SKM-1 (cell line): ENCODE measurements around the gene CRBN.

ENCODE experiments used
- DNase-seq: peaks from one replicate; lab custom pipeline; 2025; ENCODE audit not compliant: unreplicated experiment; lab: John Stamatoyannopoulos, UW

The CRBN gene

GRCh38 chr3:3113042-3113709, 66.3 kb downstream of the CRBN start:
- DNase-seq, result no peak

GRCh38 chr3:3110749-3111361, 68.6 kb downstream of the CRBN start:
- DNase-seq, result no peak

- no peak for DNase-seq
These were observed 69.2 kb downstream of the CRBN start, which contains the start of gene IL5RA for GRCh38 chr3:3110299-3110630. Gene IL5RA (minus strand): TSS chr3:3110374. CDS start chr3:3104984, 5,390 bp downstream.

GRCh38 chr3:3109407-3110298, 69.8 kb downstream of the CRBN start:
- DNase-seq, result no peak

- no peak for DNase-seq
These were observed 71.6 kb downstream of the CRBN start for GRCh38 chr3:3107858-3108257.

GRCh38 chr3:3107181-3107580, 72.3 kb downstream of the CRBN start:
- no peak for DNase-seq

GRCh38 chr3:3105815-3106214, 73.7 kb downstream of the CRBN start:
- DNase-seq, result no peak

GRCh38 chr3:3105246-3105645, 74.2 kb downstream of the CRBN start:
- no peak for DNase-seq

- DNase-seq, result no peak
These were observed 76.7 kb downstream of the CRBN start for GRCh38 chr3:3102751-3103150.

GRCh38 chr3:3101660-3102458, 77.6 kb downstream of the CRBN start:
- DNase-seq, result no peak
